NT2/D1 (cell line): Measurements from ENCODE around the gene ENTPD1.
"Not testable (repeated sequence)": the region's sequence is repeated elsewhere in the genome, so short reads cannot be mapped to it uniquely, and the experiment has no call there.

Experiments
- DNase-seq: peaks from one replicate; pipeline ENCODE4 v3.0.0-alpha.2; 2011; ENCODE audit warnings: low read depth, low spot score
- H3K27me3 ChIP-seq: 2 replicates; pipeline ENCODE4 v1.6.0; 2011; ENCODE audit warnings: mild to moderate bottlenecking; ENCODE audit not compliant: insufficient read length, insufficient read depth
- H3K36me3 ChIP-seq: 2 replicates; pipeline ENCODE4 v1.6.1; 2011; ENCODE audit warnings: mild to moderate bottlenecking, low read length, mixed read lengths; ENCODE audit not compliant: insufficient read depth, insufficient read length
- H3K4me1 ChIP-seq: 2 replicates; pipeline ENCODE4 v1.5.1; 2011; ENCODE audit not compliant: insufficient read depth, insufficient read length
- H3K4me3 ChIP-seq: 2 replicates; pipeline ENCODE4 v1.5.1; 2011; ENCODE audit warnings: low read depth; ENCODE audit not compliant: insufficient read length
- H3K9ac ChIP-seq: 2 replicates; pipeline ENCODE4 v1.6.0; 2011; ENCODE audit warnings: low read depth; ENCODE audit not compliant: insufficient read length
- H3K9me3 ChIP-seq: 2 replicates; pipeline ENCODE4 v1.5.1; 2011; ENCODE audit warnings: mild to moderate bottlenecking, low read length; ENCODE audit not compliant: insufficient read depth
- SUZ12 ChIP-seq: IDR thresholded peaks from 2 replicates; pipeline ENCODE4 v1.6.1; 2011; ENCODE audit not compliant: insufficient read length, insufficient read depth; ENCODE audit errors: extremely low read depth
- YY1 ChIP-seq: IDR thresholded peaks from 2 replicates; pipeline ENCODE4 v1.6.1; 2011; ENCODE audit not compliant: insufficient read length, insufficient read depth
- ZNF274 ChIP-seq: IDR thresholded peaks from 2 replicates; pipeline ENCODE4 v1.6.1; 2011; ENCODE audit warnings: mild to moderate bottlenecking, low read depth, low read length

The ENTPD1 gene

GRCh38 chr10:95864906-95865813 is 109.2 kb downstream of the ENTPD1 start:
- no peak for TF ChIP-seq ZNF274
- no peak for TF ChIP-seq YY1
- no peak for TF ChIP-seq SUZ12
- Histone ChIP-seq H3K36me3 (no peaks in the 10 kb centered on the region), H3K9ac (no peak overlapping the region), H3K9me3 (no peaks in the 10 kb centered on the region), H3K4me1 (no peaks in the 10 kb centered on the region), H3K27me3 (no peaks in the 10 kb centered on the region), H3K4me3 (no peak overlapping the region)
- DNase-seq: peak; percentile 23

GRCh38 chr10:95865814-95866466 is 110.0 kb downstream of the ENTPD1 start:
- DNase-seq: no peak
- no peak overlapping the region for H3K9ac ChIP-seq
- no peaks in the 10 kb centered on the region for H3K36me3 ChIP-seq
- TF ChIP-seq SUZ12 (no peak), YY1 (no peak), ZNF274 (no peak)
- no peaks in the 10 kb centered on the region for H3K9me3 ChIP-seq
- H3K27me3 ChIP-seq: no peaks in the 10 kb centered on the region
- no peaks in the 10 kb centered on the region for H3K4me1 ChIP-seq
- H3K4me3 ChIP-seq: no peak overlapping the region

- Histone ChIP-seq H3K4me3 (no peak overlapping the region), H3K9me3 (no peaks in the 10 kb centered on the region), H3K4me1 (no peaks in the 10 kb centered on the region), H3K36me3 (no peaks in the 10 kb centered on the region), H3K9ac (no peak overlapping the region), H3K27me3 (no peaks in the 10 kb centered on the region)
- DNase-seq: no peak
- TF ChIP-seq SUZ12 (no peak), YY1 (no peak), ZNF274 (no peak)
Observed at GRCh38 chr10:95866467-95866842, 110.5 kb downstream of the ENTPD1 start.

- no peak for DNase-seq
- Histone ChIP-seq H3K4me3 (no peak overlapping the region), H3K4me1 (no peaks in the 10 kb centered on the region), H3K9me3 (no peaks in the 10 kb centered on the region), H3K36me3 (peaks cover 6% of the 10 kb centered on the region), H3K9ac (no peak overlapping the region), H3K27me3 (no peaks in the 10 kb centered on the region)
- TF ChIP-seq SUZ12: no peak
- TF ChIP-seq YY1: no peak
- TF ChIP-seq ZNF274: no peak
Observed at GRCh38 chr10:95867866-95868265, 111.9 kb downstream of the ENTPD1 start.

- TF ChIP-seq YY1 (no peak), ZNF274 (no peak), SUZ12 (no peak)
- no peak for DNase-seq
- Histone ChIP-seq H3K27me3 (no peaks in the 10 kb centered on the region), H3K4me1 (no peaks in the 10 kb centered on the region), H3K9ac (no peak overlapping the region), H3K4me3 (no peak overlapping the region), H3K9me3 (peaks cover 26% of the 10 kb centered on the region; the same call in 1 of the 2 replicates), H3K36me3 (peaks cover 15% of the 10 kb centered on the region)
Observed at GRCh38 chr10:95872158-95872711, 116.3 kb downstream of the ENTPD1 start.

GRCh38 chr10:95873139-95873538 is 117.2 kb downstream of the ENTPD1 start:
- Histone ChIP-seq H3K4me3 (no peak overlapping the region), H3K9me3 (peaks cover 26% of the 10 kb centered on the region; the same call in 1 of the 2 replicates), H3K27me3 (no peaks in the 10 kb centered on the region), H3K36me3 (peaks cover 15% of the 10 kb centered on the region), H3K4me1 (no peaks in the 10 kb centered on the region), H3K9ac (no peak overlapping the region)
- no peak for DNase-seq
- no peak for TF ChIP-seq YY1
- TF ChIP-seq ZNF274: no peak
- no peak for TF ChIP-seq SUZ12

GRCh38 chr10:95873651-95874050 is 117.7 kb downstream of the ENTPD1 start:
- no peak for TF ChIP-seq SUZ12
- no peak for TF ChIP-seq ZNF274
- Histone ChIP-seq H3K4me1 (no peaks in the 10 kb centered on the region), H3K4me3 (no peak overlapping the region), H3K9me3 (peaks cover 26% of the 10 kb centered on the region; the same call in 1 of the 2 replicates), H3K36me3 (peaks cover 15% of the 10 kb centered on the region), H3K9ac (no peak overlapping the region), H3K27me3 (no peaks in the 10 kb centered on the region)
- DNase-seq: no peak

GRCh38 chr10:95874783-95875182 is 118.8 kb downstream of the ENTPD1 start:
- H3K4me3 ChIP-seq, H3K27me3 ChIP-seq, H3K4me1 ChIP-seq, H3K9ac ChIP-seq, DNase-seq: not testable (repeated sequence)
- Histone ChIP-seq H3K36me3 (peaks cover 15% of the 10 kb centered on the region), H3K9me3 (peaks cover 26% of the 10 kb centered on the region; the same call in 1 of the 2 replicates)
